Large intestine (tissue), 3 donors: Measurements from ENCODE around the gene DLGAP3. TPM values are rescaled to one million over a fixed set of nuclear protein-coding genes. Genes with fewer than 3 reads are reported as not detected.
"Not testable (repeated sequence)": the region's sequence is repeated elsewhere in the genome, so short reads cannot be mapped to it uniquely, and the experiment has no call there.

Experiments
- DNase-seq, 2 donors: peaks; one replicate each; pipeline versions ENCODE4 v3.0.0 to v3.0.0-alpha.2; 2013
- H3K27ac ChIP-seq: one replicate; pipeline ENCODE4 v1.5.1; 2013; ENCODE audit warnings: low read length
- H3K27me3 ChIP-seq: 2 replicates; pipeline ENCODE4 v1.6.1; 2013; ENCODE audit warnings: low read length; ENCODE audit not compliant: control insufficient read depth, insufficient read depth
- H3K36me3 ChIP-seq: 2 replicates; pipeline ENCODE4 v1.6.1; 2013; ENCODE audit warnings: low read length; ENCODE audit not compliant: control insufficient read depth, insufficient read depth
- H3K4me1 ChIP-seq: one replicate; pipeline ENCODE4 v1.6.1; 2013; ENCODE audit warnings: low read length; ENCODE audit not compliant: control insufficient read depth, insufficient read depth
- H3K4me3 ChIP-seq: one replicate; pipeline ENCODE4 v1.5.1; 2013; ENCODE audit warnings: low read length
- H3K9me3 ChIP-seq: one replicate; pipeline ENCODE4 v1.6.1; 2013; ENCODE audit warnings: mild to moderate bottlenecking, low read depth, low read length, moderate library complexity; ENCODE audit not compliant: control insufficient read depth
- WGBS: methylation state at CpG from one replicate; pipeline ENCODE4 v1.1.5; 2013; ENCODE audit warnings: low lambda C conversion rate; ENCODE audit not compliant: insufficient coverage; 5-methylcytosine and 5-hydroxymethylcytosine counted together
- polyA plus RNA-seq: library from polyadenylated mRNA; unstranded; fragments of 120-200 nt; gene quantifications from one replicate; pipeline ENCODE4 v1.2.1, GENCODE V29; 2013

The DLGAP3 gene
- polyA plus RNA-seq, 1 donor = 0.42 TPM

DNA sequence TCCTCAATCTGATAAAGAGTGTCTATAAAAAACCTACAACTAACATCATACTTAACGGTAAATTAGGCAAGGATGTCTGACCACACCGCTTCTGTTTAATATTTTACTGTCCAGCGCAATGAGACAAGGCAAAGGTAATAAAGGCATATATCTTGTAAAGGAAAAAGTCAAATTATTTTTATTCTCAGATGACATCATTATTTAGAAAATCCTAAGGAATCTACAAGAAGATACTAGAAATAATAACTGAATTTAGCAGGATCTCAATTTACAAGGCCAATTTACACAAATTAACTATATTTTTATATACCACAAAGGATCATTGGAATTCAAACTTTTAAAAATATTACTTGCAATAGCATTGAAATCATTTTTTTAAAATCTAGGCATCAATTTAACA, 107.2 kb downstream of the DLGAP3 start:
- no peak overlapping the region for H3K27ac ChIP-seq
- H3K4me3 ChIP-seq = no peak overlapping the region
- DNase-seq = no peak
- H3K36me3 ChIP-seq = no peaks in the 10 kb centered on the region
- WGBS = no CpG with 5 or more reads among the region's 3 CpGs
- H3K4me1 ChIP-seq = peaks cover 11% of the 10 kb centered on the region
- no peaks in the 10 kb centered on the region for H3K27me3 ChIP-seq
- no peaks in the 10 kb centered on the region for H3K9me3 ChIP-seq

DNA sequence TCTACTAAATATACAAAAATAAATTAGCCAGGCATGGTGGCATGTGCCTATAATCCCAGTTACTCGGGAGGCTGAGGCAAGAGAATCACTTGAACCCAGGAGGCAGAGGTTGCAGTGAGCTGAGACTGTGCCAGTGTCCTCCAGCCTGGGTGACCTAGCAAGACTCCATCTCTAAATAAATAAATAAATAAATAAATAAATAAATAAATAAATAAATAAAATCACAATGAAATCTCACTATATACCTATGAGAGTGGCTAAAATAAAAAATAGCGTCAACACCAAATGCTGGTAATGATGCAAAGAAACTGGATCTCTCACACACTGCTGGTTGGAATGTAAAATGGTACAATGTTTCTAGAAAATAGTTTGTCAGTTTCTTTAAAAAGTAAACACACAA, 110.6 kb downstream of the DLGAP3 start:
- not testable (repeated sequence) for H3K27me3 ChIP-seq, H3K36me3 ChIP-seq, DNase-seq, H3K27ac ChIP-seq, H3K9me3 ChIP-seq, H3K4me1 ChIP-seq, H3K4me3 ChIP-seq
- 100% methylated on average over 1 of the region's 2 CpGs for WGBS

DNA sequence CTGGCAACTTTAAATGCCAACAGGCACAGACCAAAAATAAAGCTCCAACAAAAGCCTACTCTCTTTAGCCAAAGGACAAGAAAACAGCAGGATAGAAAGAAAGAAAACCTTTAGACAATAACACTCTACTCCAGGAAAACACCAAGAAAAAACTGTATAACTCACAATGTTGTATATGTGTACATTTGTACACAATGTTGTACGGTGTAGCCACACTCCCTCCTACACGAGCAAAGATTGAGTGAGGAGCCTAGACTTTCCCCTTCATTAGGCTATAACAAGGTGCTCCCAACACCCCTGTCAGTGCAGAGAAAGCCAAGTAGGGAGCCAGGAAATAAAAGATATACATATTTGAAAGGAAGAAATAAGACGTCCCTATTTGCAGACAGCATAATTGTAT, 112.7 kb downstream of the DLGAP3 start:
- no peak overlapping the region for H3K4me3 ChIP-seq
- H3K9me3 ChIP-seq = no peaks in the 10 kb centered on the region
- H3K27me3 ChIP-seq = no peaks in the 10 kb centered on the region
- H3K27ac ChIP-seq = no peak overlapping the region
- H3K4me1 ChIP-seq = peaks cover 2% of the 10 kb centered on the region
- no peak for DNase-seq
- WGBS = 40% methylated on average over 1 of the region's 3 CpGs
- H3K36me3 ChIP-seq = no peaks in the 10 kb centered on the region

DNA sequence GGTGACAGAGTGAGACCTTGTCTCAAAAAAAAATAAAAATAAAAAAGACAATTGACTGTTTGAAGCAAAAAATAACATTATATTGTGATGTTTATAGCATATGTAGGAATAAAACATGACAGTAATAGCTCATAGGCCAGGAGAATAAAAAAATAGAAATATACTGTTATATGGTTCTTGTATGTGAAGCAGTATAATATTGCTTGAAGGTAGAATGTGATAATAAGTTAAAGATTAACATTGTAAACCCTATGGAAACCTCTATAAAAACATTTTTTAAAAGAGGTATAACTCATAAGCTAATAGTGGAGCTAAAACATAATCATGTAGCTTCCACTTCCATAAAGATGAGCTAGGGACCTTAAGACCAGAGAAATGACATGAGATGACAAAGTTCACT, 113.1 kb downstream of the DLGAP3 start:
- Histone ChIP-seq H3K36me3 (no peaks in the 10 kb centered on the region), H3K27ac (no peak overlapping the region), H3K4me3 (no peak overlapping the region), H3K27me3 (no peaks in the 10 kb centered on the region), H3K9me3 (no peaks in the 10 kb centered on the region), H3K4me1 (peaks cover 2% of the 10 kb centered on the region)
- no peak for DNase-seq

Other genes starting within 250 kb of the DLGAP3 start
- 0.15 TPM for gene GJB5, start 174.6 kb downstream of the DLGAP3 start, polyA plus RNA-seq
- 0.10 TPM for gene GJB4, start 169.9 kb downstream of the DLGAP3 start, polyA plus RNA-seq
- gene GJB3, start 148.4 kb downstream of the DLGAP3 start, polyA plus RNA-seq = 0.21 TPM
- 15.0 TPM for gene GJA4, start 136.7 kb downstream of the DLGAP3 start, polyA plus RNA-seq
- gene SMIM12, start 69.9 kb downstream of the DLGAP3 start, polyA plus RNA-seq = 31.3 TPM
- gene TMEM35B, start 55.7 kb upstream of the DLGAP3 start, polyA plus RNA-seq = 33.1 TPM
- gene ZMYM6, start 102.3 kb upstream of the DLGAP3 start, polyA plus RNA-seq = 24.6 TPM
- gene ZMYM1, start 149.7 kb upstream of the DLGAP3 start, polyA plus RNA-seq = 17.1 TPM